HepG2 (cell line): ENCODE data around the gene ANO9. TPM values are rescaled to one million over a fixed set of nuclear protein-coding genes. Genes with fewer than 3 reads are reported as not detected.

Source experiments
- AFF4 ChIP-seq: sonication (generic); formaldehyde crosslinking; IDR thresholded peaks from 2 replicates; pipeline ENCODE4 v1.4.0; 2020; ENCODE audit warnings: missing genetic modification reagents
- AHDC1 ChIP-seq: sonication (generic); formaldehyde crosslinking; IDR thresholded peaks from 2 replicates; pipeline ENCODE4 v1.5.1; 2020; ENCODE audit warnings: mild to moderate bottlenecking, missing genetic modification reagents, borderline replicate concordance
- DRAP1 ChIP-seq: IDR thresholded peaks from 2 replicates; pipeline ENCODE4 v1.6.1; 2016; ENCODE audit warnings: missing genetic modification reagents, missing compliant biosample characterization
- GLMP ChIP-seq: sonication (generic); formaldehyde crosslinking; IDR thresholded peaks from 2 replicates; pipeline ENCODE4 v1.9.0; 2021; ENCODE audit warnings: missing genetic modification reagents, mild to moderate bottlenecking, borderline replicate concordance
- IKZF1 ChIP-seq: fragments of 450-650 bp; IDR thresholded peaks from 2 replicates; pipeline ENCODE4 v1.7.1; 2016
- JUND ChIP-seq: sonication (generic); formaldehyde crosslinking; IDR thresholded peaks from 2 replicates; pipeline ENCODE4 v1.8.0; 2022; ENCODE audit warnings: mild to moderate bottlenecking, missing genetic modification reagents
- MXD4 ChIP-seq: IDR thresholded peaks from 2 replicates; pipeline ENCODE4 v1.6.1; 2016; ENCODE audit warnings: mild to moderate bottlenecking, missing biosample characterization, missing genetic modification reagents
- SMYD3 ChIP-seq: sonication (generic); formaldehyde crosslinking; IDR thresholded peaks from 2 replicates; pipeline ENCODE4 v1.8.1; 2023; ENCODE audit warnings: mild to moderate bottlenecking, missing genetic modification reagents
- SUZ12 ChIP-seq: fragments of 150-350 bp; IDR thresholded peaks from 2 replicates; pipeline ENCODE4 v1.6.1; 2014; ENCODE audit warnings: low read depth, low read length
- TEAD2 ChIP-seq: sonication (generic); formaldehyde crosslinking; IDR thresholded peaks from 2 replicates; pipeline ENCODE4 v1.9.0; 2021; ENCODE audit warnings: missing genetic modification reagents
- XRCC5 ChIP-seq: fragments of 200-400 bp; formaldehyde crosslinking; optimal IDR thresholded peaks from 2 replicates; pipeline ENCODE3; 2017; ENCODE audit warnings: mild to moderate bottlenecking, low read length
- ZNF296 ChIP-seq: sonication (generic); formaldehyde crosslinking; conservative IDR thresholded peaks from 2 replicates; pipeline ENCODE4 v1.5.0; 2020; ENCODE audit warnings: mild to moderate bottlenecking, missing genetic modification reagents
- ZNF431 ChIP-seq: sonication (generic); formaldehyde crosslinking; IDR thresholded peaks from 2 replicates; pipeline ENCODE4 v1.9.0; 2022; ENCODE audit warnings: missing genetic modification reagents, low read depth, mild to moderate bottlenecking, borderline replicate concordance
- ZNF446 ChIP-seq: sonication (generic); formaldehyde crosslinking; IDR thresholded peaks from 2 replicates; pipeline ENCODE4 v1.5.0; 2020; ENCODE audit warnings: mild to moderate bottlenecking, missing genetic modification reagents
- ZNF576 ChIP-seq: sonication (generic); formaldehyde crosslinking; IDR thresholded peaks from 2 replicates; pipeline ENCODE4 v1.4.0; 2020; ENCODE audit warnings: mild to moderate bottlenecking, missing genetic modification reagents
- ZNF644 ChIP-seq: IDR thresholded peaks from 2 replicates; pipeline ENCODE4 v1.6.1; 2016; ENCODE audit warnings: low read depth
- ZNF7 ChIP-seq: IDR thresholded peaks from 2 replicates; pipeline ENCODE4 v1.6.1; 2016; ENCODE audit warnings: missing biosample characterization, missing genetic modification reagents
- polyA plus RNA-seq, 8 experiments: library from polyadenylated mRNA; depleted of rRNA in 3 of 8; stranded (reverse) in 7 of 8; unstranded in 1 of 8; fragments of >200 nt; fragmentation: Illumina TruSeq in 4 of 8; extraction: Trizol in 4 of 8; gene quantifications; 2 replicates each; pipeline versions ENCODE4 v1.2.1 to v1.2.3, GENCODE V29; 2011 to 2016; ENCODE audit warnings: low read depth in 4 of 8, missing spikeins in 1 of 8, mixed read lengths in 1 of 8; ENCODE audit not compliant: insufficient read depth in 1 of 8
- total RNA-seq, 5 experiments: library from RNA; depleted of rRNA; stranded (reverse); fragments of >200 nt; fragmentation: Illumina TruSeq; extraction: Trizol; gene quantifications; 2 replicates each; pipeline ENCODE4 v1.2.3, GENCODE V29; 2016; ENCODE audit warnings: low read depth in 1 of 5

ANO9 gene
- total and polyA plus RNA-seq, 2 of the 13 experiments (the other 11 are each of a cell fraction or from before 2014, with no cell fraction given), result 8.9 to 14.3 TPM

GRCh38 chr11:396948-397548 lies 44.8 kb downstream of the ANO9 start (continued):
- no peak for TF ChIP-seq SMYD3 (CRISPR knock-in tag)
- no peak for TF ChIP-seq GLMP (CRISPR knock-in tag)
- TF ChIP-seq AHDC1 (CRISPR knock-in tag), result no peak
- TF ChIP-seq ZNF446 (CRISPR knock-in tag), result no peak
- TF ChIP-seq XRCC5, result peak; percentile 5
- TF ChIP-seq SUZ12, result no peak
- TF ChIP-seq TEAD2 (CRISPR knock-in tag), result no peak
- no peak for TF ChIP-seq ZNF431 (CRISPR knock-in tag)
- TF ChIP-seq IKZF1, result no peak
- 0 out of 2 replicates have a peak, but pooled peaks have one; percentile 7 for TF ChIP-seq AFF4 (CRISPR knock-in tag)
- no peak for TF ChIP-seq ZNF576
- no peak for TF ChIP-seq ZNF296
- no peak for TF ChIP-seq ZNF644 (CRISPR knock-in tag)
- peak; percentile 22; the same call in 1 of the 2 replicates for TF ChIP-seq MXD4
- TF ChIP-seq JUND, result no peak
- no peak for TF ChIP-seq ZNF7 (CRISPR knock-in tag)
- no peak for TF ChIP-seq DRAP1 (CRISPR knock-in tag)
